Posterior vena cava (tissue), 2 donors: ENCODE measurements around the gene MRPL40. TPM values are rescaled to one million over a fixed set of nuclear protein-coding genes. Genes with fewer than 3 reads are reported as not detected.

Source experiments
- DNase-seq: peaks from one replicate; pipeline ENCODE4 v3.0.0-alpha.2; 2020; ENCODE audit warnings: low spot score
- intact Hi-C, 2 donors: fragments of 100-400 bp; cut with DNase I; formaldehyde crosslinking; loops; one replicate each; pipeline versions ENCODE4 v1.14.1 to v1.14.2; 2022 to 2023
- total RNA-seq, 2 donors: library from RNA; stranded (reverse); fragmentation: NEBNext Ultra II Directional; extraction: Animal tissue kit (Norgen Biotek cat#: 25700); gene quantifications; one replicate each; pipeline ENCODE4 v1.2.1, GENCODE V29; 2021
- donor health status: DM: yes; HTN: yes; CAD: no.
- donor health status: DM: yes; HTN: yes; CAD: no.

Gene MRPL40
- total RNA-seq, 2 donors from 2014 or later, result 18.1 to 22.5 TPM

GRCh38 chr22:19473578-19473977 lies 41.2 kb downstream of the MRPL40 start:
- DNase-seq, result no peak

GRCh38 chr22:19476023-19476422 lies 43.7 kb downstream of the MRPL40 start:
- intact Hi-C loops, result no loop called here
- no peak for DNase-seq

More at GRCh38 chr22:19473578-19473977, 41.2 kb downstream of the MRPL40 start:
- intact Hi-C loops, result no loop called here

GRCh38 chr22:19477321-19478044 lies 45.1 kb downstream of the MRPL40 start:
- intact Hi-C loops, result no loop called here
- no peak for DNase-seq

DNA sequence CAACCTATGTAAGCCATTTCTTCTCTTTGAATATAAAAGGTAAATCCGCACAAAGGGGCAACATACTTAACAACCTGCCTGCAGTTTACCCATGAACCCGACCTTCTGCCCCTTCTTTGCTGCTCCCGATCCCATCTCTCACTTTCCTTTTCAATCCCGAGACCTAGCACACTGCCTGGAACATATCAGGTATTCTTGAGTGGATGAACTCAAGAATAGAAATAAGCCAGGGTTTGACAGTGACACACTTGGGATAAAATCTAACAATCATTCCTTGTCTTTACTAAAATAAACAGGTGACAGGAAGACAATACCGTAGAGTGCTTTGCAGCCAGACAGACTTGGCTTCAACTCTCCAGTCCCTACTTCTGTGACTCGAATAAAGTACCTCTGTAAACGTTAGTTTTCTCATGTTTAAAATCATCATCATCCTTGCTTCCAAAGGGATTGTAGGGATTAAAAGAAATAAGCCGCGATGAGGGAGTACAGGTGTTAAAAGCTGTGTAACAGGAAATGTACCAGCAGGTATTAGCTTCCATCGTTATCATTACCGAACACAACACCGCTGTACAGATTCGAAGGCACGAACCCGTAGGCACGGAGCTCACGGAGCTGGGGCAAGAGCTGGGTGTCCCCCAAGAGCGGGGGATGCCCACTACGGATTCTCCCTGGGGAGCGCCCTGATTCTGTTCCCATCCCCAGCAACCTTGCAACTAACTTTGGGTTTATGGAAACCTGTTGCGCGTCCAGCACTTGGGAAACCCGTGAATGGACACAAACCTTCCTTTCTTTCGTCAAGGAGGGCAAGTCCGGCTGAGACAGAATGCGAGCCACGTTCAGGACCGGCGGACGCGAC lies 45.9 kb downstream of the MRPL40 start:
- no peak for DNase-seq
- intact Hi-C loops, result no loop called here

GRCh38 chr22:19478901-19479354 lies 46.6 kb downstream of the MRPL40 start, which contains the start of gene UFD1:
UFD1 (minus strand) TSS chr22:19479193; CDS start chr22:19479085, 108 bp downstream.
- intact Hi-C loops, result no loop called here
- DNase-seq, result peak; percentile 94

DNA sequence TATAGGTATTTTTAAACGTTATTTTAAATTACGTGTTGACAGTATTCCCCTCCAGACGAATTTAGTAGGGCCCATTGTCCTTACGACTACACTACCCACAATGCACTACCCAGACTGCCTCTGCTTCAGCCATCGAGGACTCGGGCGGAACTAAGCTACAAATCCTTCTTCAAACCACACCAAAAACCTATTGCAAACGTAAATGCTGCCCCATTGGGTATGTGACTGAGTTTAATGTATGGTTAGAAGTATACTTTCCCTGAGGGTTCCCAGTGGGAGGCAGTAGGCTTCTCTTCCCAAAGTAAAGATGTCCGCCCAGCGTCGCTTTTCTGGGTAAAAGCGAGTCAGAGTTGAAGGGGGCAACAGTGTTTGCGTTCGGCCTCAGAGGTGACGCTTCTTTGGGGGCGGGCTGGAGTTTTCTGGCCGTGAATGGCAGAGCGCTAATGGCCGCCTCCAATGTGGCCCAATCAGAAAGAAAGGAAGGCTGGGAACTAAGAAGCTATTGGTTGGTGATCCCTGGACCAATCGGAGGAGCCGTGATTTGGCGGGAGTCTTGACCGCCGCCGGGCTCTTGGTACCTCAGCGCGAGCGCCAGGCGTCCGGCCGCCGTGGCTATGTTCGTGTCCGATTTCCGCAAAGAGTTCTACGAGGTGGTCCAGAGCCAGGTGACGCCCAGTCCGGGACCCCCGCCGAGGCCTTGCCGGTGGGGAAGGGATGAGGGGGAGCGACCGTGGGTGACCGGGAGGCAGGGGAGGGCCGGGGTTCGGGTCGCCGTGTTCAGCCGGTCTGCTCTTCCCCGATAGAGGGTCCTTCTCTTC lies 47.2 kb downstream of the MRPL40 start, which contains the start of gene CDC45:
CDC45 (plus strand) TSS at position 566 of the 818 bp plus-strand sequence; CDS start at position 615, 49 bp downstream.
- peak; percentile 98 for DNase-seq
- intact Hi-C loops, result no loop called here

GRCh38 chr22:19480173-19480568 lies 47.8 kb downstream of the MRPL40 start:
- intact Hi-C loops, result no loop called here
- DNase-seq, result no peak

GRCh38 chr22:19480789-19481188 lies 48.4 kb downstream of the MRPL40 start:
- no peak for DNase-seq
- intact Hi-C loops, result no loop called here

DNA sequence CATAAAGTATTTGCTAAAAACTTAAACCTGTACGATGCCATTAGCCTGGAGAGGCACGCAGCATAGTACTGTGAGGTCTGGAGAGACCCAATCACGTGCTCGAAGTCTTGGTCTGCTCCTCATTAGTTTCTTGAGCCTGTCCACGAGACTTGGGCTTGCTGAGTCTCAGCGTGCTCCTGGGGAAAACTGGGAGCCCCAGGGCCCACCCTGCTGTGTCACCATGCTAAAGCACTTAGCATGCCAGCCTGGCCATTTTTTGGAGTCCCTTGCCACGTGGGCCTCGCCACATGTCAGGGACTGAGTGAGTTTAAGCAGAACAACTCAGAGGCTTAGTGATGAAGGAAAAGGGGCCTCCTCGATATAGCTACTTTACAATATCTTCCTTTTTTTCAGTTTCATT lies 50.0 kb downstream of the MRPL40 start:
- intact Hi-C loops, result no loop called here
- no peak for DNase-seq

DNA sequence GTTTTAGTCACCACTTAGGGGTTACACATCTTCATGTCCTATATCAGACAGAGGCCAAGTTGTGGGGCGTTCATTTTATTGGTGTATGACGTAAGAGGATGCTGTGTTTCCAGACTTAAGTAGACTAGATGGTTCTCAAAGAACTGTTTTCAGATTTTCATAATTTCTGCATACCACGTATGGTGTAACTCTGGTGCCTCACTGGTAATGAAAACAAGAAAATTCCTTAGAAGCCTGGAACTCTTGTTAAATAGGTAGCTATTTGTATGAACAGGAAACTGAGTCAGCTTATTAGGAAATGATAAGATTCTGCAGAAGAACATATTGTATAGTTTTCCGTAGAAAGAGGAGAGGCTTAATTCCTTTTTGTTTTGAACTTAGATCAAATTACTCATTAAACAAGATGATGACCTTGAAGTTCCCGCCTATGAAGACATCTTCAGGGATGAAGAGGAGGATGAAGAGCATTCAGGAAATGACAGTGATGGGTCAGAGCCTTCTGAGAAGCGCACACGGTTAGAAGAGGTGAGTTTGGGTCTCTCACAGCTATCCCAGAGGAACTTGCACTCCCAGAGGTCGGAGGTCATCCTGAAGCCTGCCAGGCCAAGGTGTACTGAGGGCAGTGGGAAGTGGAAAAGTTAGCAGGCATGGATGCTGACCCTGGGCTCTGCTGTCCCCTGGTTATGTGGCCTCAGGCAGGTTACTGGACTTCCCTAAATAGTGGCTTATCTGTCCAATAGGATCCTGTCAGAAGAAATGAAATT lies 51.3 kb downstream of the MRPL40 start:
- intact Hi-C loops, result no loop called here
- no peak for DNase-seq

Other genes with a start within 250 kb of the MRPL40 start
- gene CLTCL1, start 140.8 kb upstream of the MRPL40 start, total RNA-seq, result 1 to 10 TPM; 6.6 to 9.0 TPM
- 10 to 100 TPM; 17.2 to 20.4 TPM for gene HIRA, start 812 bp upstream of the MRPL40 start, total RNA-seq
- 10 to 100 TPM; 32.5 to 34.6 TPM for gene C22orf39, start 15.2 kb downstream of the MRPL40 start, total RNA-seq
- gene UFD1, start 46.6 kb downstream of the MRPL40 start, total RNA-seq, result 10 to 100 TPM; 43.5 to 51.1 TPM
- gene CDC45, start 47.4 kb downstream of the MRPL40 start, total RNA-seq, result 1 to 10 TPM in 1 of 2 donors, under 1 TPM in 1; 0.71 to 1.7 TPM
- gene CLDN5, start 91.9 kb downstream of the MRPL40 start, total RNA-seq, result 10 to 100 TPM; 36.4 to 70.1 TPM